GM19193 (cell line): ENCODE data around the gene CLDN11.

Experiments
- POLR2A ChIP-seq: IDR thresholded peaks from 4 replicates; pipeline ENCODE4 v1.6.1; 2011; ENCODE audit not compliant: insufficient read depth, insufficient read length; ENCODE audit errors: extremely low read depth

CLDN11 gene

GRCh38 chr3:170418422-170419398, at the start of gene CLDN11:
Gene CLDN11 (plus strand): TSS chr3:170418868. CDS start chr3:170419067, 199 bp downstream.
- no peak for TF ChIP-seq POLR2A

GRCh38 chr3:170368921-170369320, 49.7 kb upstream of the CLDN11 start:
- TF ChIP-seq POLR2A: no peak

- no peak for TF ChIP-seq POLR2A
These were observed 46.3 kb upstream of the CLDN11 start for GRCh38 chr3:170372190-170372879.

GRCh38 chr3:170383567-170383966, 35.1 kb upstream of the CLDN11 start:
- no peak for TF ChIP-seq POLR2A

GRCh38 chr3:170386468-170386867, 32.2 kb upstream of the CLDN11 start:
- TF ChIP-seq POLR2A: no peak

- no peak for TF ChIP-seq POLR2A
These were observed 30.7 kb upstream of the CLDN11 start for GRCh38 chr3:170387950-170388349.

- TF ChIP-seq POLR2A: no peak
These were observed 27.6 kb upstream of the CLDN11 start for GRCh38 chr3:170391108-170391507.

- TF ChIP-seq POLR2A: no peak
These were observed 21.0 kb upstream of the CLDN11 start for GRCh38 chr3:170397685-170398084.

- no peak for TF ChIP-seq POLR2A
These were observed 13.6 kb upstream of the CLDN11 start for GRCh38 chr3:170405101-170405500.

GRCh38 chr3:170410428-170411029, 8.1 kb upstream of the CLDN11 start:
- no peak for TF ChIP-seq POLR2A

- no peak for TF ChIP-seq POLR2A
These were observed 5.4 kb upstream of the CLDN11 start for GRCh38 chr3:170413291-170413690.

- TF ChIP-seq POLR2A: no peak
These were observed 4.4 kb upstream of the CLDN11 start for GRCh38 chr3:170414202-170414663.

GRCh38 chr3:170417090-170417489, 1.6 kb upstream of the CLDN11 start:
- no peak for TF ChIP-seq POLR2A

GRCh38 chr3:170419557-170420087, 954 bp downstream of the CLDN11 start:
- no peak for TF ChIP-seq POLR2A

GRCh38 chr3:170420307-170420821, 1.7 kb downstream of the CLDN11 start:
- TF ChIP-seq POLR2A: no peak
